Measurements from ENCODE around the gene PAFAH2.

DNA sequence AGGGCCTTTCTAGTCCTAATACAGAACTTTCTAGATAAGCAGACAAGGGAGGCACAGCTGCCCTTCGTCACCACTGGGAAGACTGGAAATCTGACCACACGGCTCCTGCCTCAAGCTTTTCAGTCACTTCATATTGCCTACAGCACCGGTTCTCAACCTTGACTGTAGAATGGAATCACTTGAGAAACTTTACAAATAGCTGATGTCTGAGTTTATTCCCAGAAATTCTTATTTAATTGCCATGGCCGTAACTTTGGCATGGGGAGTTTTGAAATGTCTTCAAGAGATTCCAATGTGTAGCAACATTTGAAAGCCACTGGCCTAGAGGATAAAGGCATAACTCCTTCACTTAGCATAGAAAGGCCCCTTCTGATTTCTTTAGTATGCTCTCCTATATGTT, 49.2 kb downstream of the PAFAH2 start:
- TF ChIP-seq, protein P1, sequence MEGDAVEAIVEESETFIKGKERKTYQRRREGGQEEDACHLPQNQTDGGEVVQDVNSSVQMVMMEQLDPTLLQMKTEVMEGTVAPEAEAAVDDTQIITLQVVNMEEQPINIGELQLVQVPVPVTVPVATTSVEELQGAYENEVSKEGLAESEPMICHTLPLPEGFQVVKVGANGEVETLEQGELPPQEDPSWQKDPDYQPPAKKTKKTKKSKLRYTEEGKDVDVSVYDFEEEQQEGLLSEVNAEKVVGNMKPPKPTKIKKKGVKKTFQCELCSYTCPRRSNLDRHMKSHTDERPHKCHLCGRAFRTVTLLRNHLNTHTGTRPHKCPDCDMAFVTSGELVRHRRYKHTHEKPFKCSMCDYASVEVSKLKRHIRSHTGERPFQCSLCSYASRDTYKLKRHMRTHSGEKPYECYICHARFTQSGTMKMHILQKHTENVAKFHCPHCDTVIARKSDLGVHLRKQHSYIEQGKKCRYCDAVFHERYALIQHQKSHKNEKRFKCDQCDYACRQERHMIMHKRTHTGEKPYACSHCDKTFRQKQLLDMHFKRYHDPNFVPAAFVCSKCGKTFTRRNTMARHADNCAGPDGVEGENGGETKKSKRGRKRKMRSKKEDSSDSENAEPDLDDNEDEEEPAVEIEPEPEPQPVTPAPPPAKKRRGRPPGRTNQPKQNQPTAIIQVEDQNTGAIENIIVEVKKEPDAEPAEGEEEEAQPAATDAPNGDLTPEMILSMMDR (IDR thresholded peaks at IDR 0.05; ENCODE audit: insufficient read depth, low read length, poor library complexity, severe bottlenecking): no peak
- TF ChIP-seq EZH2phosphoT487 (conservative IDR thresholded peaks at IDR 0.05; ENCODE audit: low read length): no peak
